ENCODE results near the gene FAT1.

GRCh38 chr4:186758929-186759682 is 35.5 kb upstream of the FAT1 start:
- no peak for TF ChIP-seq FOXK2 (IDR thresholded peaks at IDR 0.05)
- TF ChIP-seq FOXM1 (IDR thresholded peaks at IDR 0.05; ENCODE audit: borderline replicate concordance), result no peak
- no peak for TF ChIP-seq SUZ12 (IDR thresholded peaks at IDR 0.05)
- TF ChIP-seq ZNF384 (IDR thresholded peaks at IDR 0.05), result no peak
- TF ChIP-seq L3MBTL2 (conservative IDR thresholded peaks at IDR 0.05), result no peak
- TF ChIP-seq SP1 (IDR thresholded peaks at IDR 0.05), result no peak
- no peak for TF ChIP-seq BHLHE40 (IDR thresholded peaks at IDR 0.05; ENCODE audit: borderline replicate concordance)
- no peak for TF ChIP-seq CTBP1 (IDR thresholded peaks at IDR 0.05; ENCODE audit: borderline replicate concordance)
- TF ChIP-seq ELF4 (IDR thresholded peaks at IDR 0.05), result no peak
- no peak for TF ChIP-seq NFRKB (IDR thresholded peaks at IDR 0.05)
- TF ChIP-seq FOXA1 (IDR thresholded peaks at IDR 0.05), result no peak
- TF ChIP-seq ARNT (IDR thresholded peaks at IDR 0.05), result no peak
